Measurements from ENCODE around the gene TAS2R1.

TAS2R1 gene

GRCh38 chr5:9646843-9647242 is 16.7 kb upstream of the TAS2R1 start:
- POLR2A ChIA-PET: no interaction called here
- CTCF ChIA-PET: no interaction called here
- no peak for DNase-seq (ENCODE audit: extremely low spot score)
- TF ChIP-seq SP1 (IDR thresholded peaks at IDR 0.05) (no peak), L3MBTL2 (conservative IDR thresholded peaks at IDR 0.05) (no peak), PKNOX1 (IDR thresholded peaks at IDR 0.05) (no peak), TARDBP (IDR thresholded peaks at IDR 0.05) (no peak), FOXM1 (IDR thresholded peaks at IDR 0.05; ENCODE audit: borderline replicate concordance) (no peak), FOXA1 (IDR thresholded peaks at IDR 0.05) (no peak), ELF4 (IDR thresholded peaks at IDR 0.05) (no peak), FOXK2 (IDR thresholded peaks at IDR 0.05) (no peak)

GRCh38 chr5:9644630-9645029 is 14.5 kb upstream of the TAS2R1 start:
- ChIA-PET CTCF (no interaction called here), POLR2A (no interaction called here)
- no peak for TF ChIP-seq L3MBTL2 (conservative IDR thresholded peaks at IDR 0.05)
- TF ChIP-seq TARDBP (IDR thresholded peaks at IDR 0.05): no peak
- TF ChIP-seq FOXA1 (IDR thresholded peaks at IDR 0.05): no peak
- no peak for TF ChIP-seq ARNT (IDR thresholded peaks at IDR 0.05)
- TF ChIP-seq SP1 (IDR thresholded peaks at IDR 0.05): no peak
- no peak for TF ChIP-seq FOXK2 (IDR thresholded peaks at IDR 0.05)
- TF ChIP-seq SUZ12 (IDR thresholded peaks at IDR 0.05): no peak
- no peak for TF ChIP-seq BHLHE40 (IDR thresholded peaks at IDR 0.05; ENCODE audit: borderline replicate concordance)
- TF ChIP-seq PKNOX1 (IDR thresholded peaks at IDR 0.05): no peak
- TF ChIP-seq NFRKB (IDR thresholded peaks at IDR 0.05): no peak
- no peak for TF ChIP-seq CTBP1 (IDR thresholded peaks at IDR 0.05; ENCODE audit: borderline replicate concordance)
- TF ChIP-seq HDGF (IDR thresholded peaks at IDR 0.05; ENCODE audit: borderline replicate concordance): no peak
- no peak for TF ChIP-seq ELF4 (IDR thresholded peaks at IDR 0.05)
- TF ChIP-seq ZNF384 (IDR thresholded peaks at IDR 0.05): no peak
- TF ChIP-seq FOXM1 (IDR thresholded peaks at IDR 0.05; ENCODE audit: borderline replicate concordance): no peak
- TF ChIP-seq LEF1 (IDR thresholded peaks at IDR 0.05; ENCODE audit: borderline replicate concordance): no peak
- DNase-seq (ENCODE audit: extremely low spot score): no peak

- POLR2A ChIA-PET: no interaction called here
- CTCF ChIA-PET: no interaction called here
- TF ChIP-seq FOXA1 (IDR thresholded peaks at IDR 0.05): no peak
Observed at GRCh38 chr5:9642621-9643020, 12.5 kb upstream of the TAS2R1 start.

GRCh38 chr5:9641806-9642355 is 11.7 kb upstream of the TAS2R1 start:
- DNase-seq (ENCODE audit: extremely low spot score): no peak
- no peak for TF ChIP-seq BHLHE40 (IDR thresholded peaks at IDR 0.05; ENCODE audit: borderline replicate concordance)
- no peak for TF ChIP-seq HDGF (IDR thresholded peaks at IDR 0.05; ENCODE audit: borderline replicate concordance)
- TF ChIP-seq ARNT (IDR thresholded peaks at IDR 0.05): no peak
- TF ChIP-seq CTBP1 (IDR thresholded peaks at IDR 0.05; ENCODE audit: borderline replicate concordance): no peak
- TF ChIP-seq LEF1 (IDR thresholded peaks at IDR 0.05; ENCODE audit: borderline replicate concordance): no peak
- TF ChIP-seq SP1 (IDR thresholded peaks at IDR 0.05): no peak
- no peak for TF ChIP-seq ZNF384 (IDR thresholded peaks at IDR 0.05)
- no peak for TF ChIP-seq L3MBTL2 (conservative IDR thresholded peaks at IDR 0.05)
- no peak for TF ChIP-seq TARDBP (IDR thresholded peaks at IDR 0.05)
- no peak for TF ChIP-seq ELF4 (IDR thresholded peaks at IDR 0.05)
- no peak for TF ChIP-seq FOXK2 (IDR thresholded peaks at IDR 0.05)
- no peak for TF ChIP-seq FOXM1 (IDR thresholded peaks at IDR 0.05; ENCODE audit: borderline replicate concordance)
- TF ChIP-seq SUZ12 (IDR thresholded peaks at IDR 0.05): no peak
- no peak for TF ChIP-seq NFRKB (IDR thresholded peaks at IDR 0.05)
- no peak for TF ChIP-seq FOXA1 (IDR thresholded peaks at IDR 0.05)
- ChIA-PET POLR2A (no interaction called here), CTCF (no interaction called here)

More at GRCh38 chr5:9642621-9643020, 12.5 kb upstream of the TAS2R1 start:
- no peak for DNase-seq (ENCODE audit: extremely low spot score)

GRCh38 chr5:9632495-9632894 is 2.3 kb upstream of the TAS2R1 start:
- DNase-seq (ENCODE audit: extremely low spot score): no peak
- ChIA-PET CTCF (no interaction called here), POLR2A (no interaction called here)
- no peak for TF ChIP-seq ZNF384 (IDR thresholded peaks at IDR 0.05)
- TF ChIP-seq LEF1 (IDR thresholded peaks at IDR 0.05; ENCODE audit: borderline replicate concordance): no peak
- no peak for TF ChIP-seq SP1 (IDR thresholded peaks at IDR 0.05)
- TF ChIP-seq BHLHE40 (IDR thresholded peaks at IDR 0.05; ENCODE audit: borderline replicate concordance): no peak
- TF ChIP-seq ARNT (IDR thresholded peaks at IDR 0.05): no peak
- TF ChIP-seq CTBP1 (IDR thresholded peaks at IDR 0.05; ENCODE audit: borderline replicate concordance): no peak
- no peak for TF ChIP-seq L3MBTL2 (conservative IDR thresholded peaks at IDR 0.05)
- TF ChIP-seq HDGF (IDR thresholded peaks at IDR 0.05; ENCODE audit: borderline replicate concordance): no peak
- TF ChIP-seq PKNOX1 (IDR thresholded peaks at IDR 0.05): no peak
- no peak for TF ChIP-seq FOXK2 (IDR thresholded peaks at IDR 0.05)
- no peak for TF ChIP-seq FOXA1 (IDR thresholded peaks at IDR 0.05)
- TF ChIP-seq ELF4 (IDR thresholded peaks at IDR 0.05): no peak
- TF ChIP-seq NFRKB (IDR thresholded peaks at IDR 0.05): no peak
- TF ChIP-seq FOXM1 (IDR thresholded peaks at IDR 0.05; ENCODE audit: borderline replicate concordance): no peak
- TF ChIP-seq TARDBP (IDR thresholded peaks at IDR 0.05): no peak
- TF ChIP-seq SUZ12 (IDR thresholded peaks at IDR 0.05): no peak

GRCh38 chr5:9627541-9627940 is 2.6 kb downstream of the TAS2R1 start:
- ChIA-PET CTCF (no interaction called here), POLR2A (no interaction called here)
- DNase-seq (ENCODE audit: extremely low spot score): no peak
- no peak for TF ChIP-seq SP1 (IDR thresholded peaks at IDR 0.05)
- TF ChIP-seq BHLHE40 (IDR thresholded peaks at IDR 0.05; ENCODE audit: borderline replicate concordance): no peak
- TF ChIP-seq ZNF384 (IDR thresholded peaks at IDR 0.05): no peak
- TF ChIP-seq TARDBP (IDR thresholded peaks at IDR 0.05): no peak
- no peak for TF ChIP-seq ARNT (IDR thresholded peaks at IDR 0.05)
- TF ChIP-seq NFRKB (IDR thresholded peaks at IDR 0.05): no peak
- TF ChIP-seq FOXM1 (IDR thresholded peaks at IDR 0.05; ENCODE audit: borderline replicate concordance): no peak
- TF ChIP-seq SUZ12 (IDR thresholded peaks at IDR 0.05): no peak
- no peak for TF ChIP-seq FOXA1 (IDR thresholded peaks at IDR 0.05)
- no peak for TF ChIP-seq ELF4 (IDR thresholded peaks at IDR 0.05)
- TF ChIP-seq LEF1 (IDR thresholded peaks at IDR 0.05; ENCODE audit: borderline replicate concordance): no peak
- no peak for TF ChIP-seq L3MBTL2 (conservative IDR thresholded peaks at IDR 0.05)
- no peak for TF ChIP-seq HDGF (IDR thresholded peaks at IDR 0.05; ENCODE audit: borderline replicate concordance)
- no peak for TF ChIP-seq FOXK2 (IDR thresholded peaks at IDR 0.05)
- no peak for TF ChIP-seq CTBP1 (IDR thresholded peaks at IDR 0.05; ENCODE audit: borderline replicate concordance)
- TF ChIP-seq PKNOX1 (IDR thresholded peaks at IDR 0.05): no peak

Data from HEK293T (cell line).